ENCODE measurements around the gene CGN. TPM values are rescaled to one million over a fixed set of nuclear protein-coding genes. Genes with fewer than 3 reads are reported as not detected.

The CGN gene
- polyA plus RNA-seq, 1 donor from 2014 or later: 4.4 TPM

- no peak overlapping the region for H3K4me3 ChIP-seq (ENCODE audit: low read length)
Measured at GRCh38 chr1:151584780-151585179, 73.6 kb downstream of the CGN start.

GRCh38 chr1:151585622-151586021 is 74.4 kb downstream of the CGN start:
- H3F3A ChIP-seq (ENCODE audit: insufficient read depth, low read length, poor library complexity, severe bottlenecking): no peaks in the 10 kb centered on the region
- H3K9me2 ChIP-seq (ENCODE audit: insufficient read depth, low read length): no peaks in the 10 kb centered on the region
- TF ChIP-seq REST (IDR thresholded peaks at IDR 0.05; ENCODE audit: borderline replicate concordance): no peak
- H3K9ac ChIP-seq (ENCODE audit: low read length): no peak overlapping the region
- H3K27ac ChIP-seq (ENCODE audit: low read length): no peak overlapping the region
- no peak overlapping the region for H3K4me3 ChIP-seq (ENCODE audit: low read length)
- H3K36me3 ChIP-seq (ENCODE audit: insufficient read depth, low read length): peaks cover 5% of the 10 kb centered on the region
- H2AFZ ChIP-seq (ENCODE audit: low read depth, low read length): no peak overlapping the region
- no peaks in the 10 kb centered on the region for H4K20me1 ChIP-seq (ENCODE audit: insufficient read depth)
- H3K4me2 ChIP-seq (ENCODE audit: low read length): no peak overlapping the region
- no peaks in the 10 kb centered on the region for H3K27me3 ChIP-seq (ENCODE audit: insufficient read depth, low read depth, low read length)
- no peaks in the 10 kb centered on the region for H3K9me3 ChIP-seq (ENCODE audit: low read length)
- no peaks in the 10 kb centered on the region for H3K79me2 ChIP-seq (replicated peaks; ENCODE audit: insufficient read depth, low read length)

More at GRCh38 chr1:151584780-151585179, 73.6 kb downstream of the CGN start:
- no peak overlapping the region for H3K9ac ChIP-seq (ENCODE audit: low read length)
- no peak overlapping the region for H3K4me2 ChIP-seq (ENCODE audit: low read length)
- TF ChIP-seq REST (IDR thresholded peaks at IDR 0.05; ENCODE audit: borderline replicate concordance): no peak
- no peak for TF ChIP-seq MXI1 (conservative IDR thresholded peaks at IDR 0.05; ENCODE audit: poor library complexity, severe bottlenecking)
- TF ChIP-seq RAD21 (conservative IDR thresholded peaks at IDR 0.05): no peak
- no peak for TF ChIP-seq TAF1 (IDR thresholded peaks at IDR 0.05; ENCODE audit: low read depth)
- no peak for TF ChIP-seq POLR2AphosphoS5 (IDR thresholded peaks at IDR 0.05)
- TF ChIP-seq EP300 (conservative IDR thresholded peaks at IDR 0.05; ENCODE audit: poor library complexity, severe bottlenecking): no peak
- TF ChIP-seq CTCF (IDR thresholded peaks at IDR 0.05; ENCODE audit: poor library complexity, severe bottlenecking): no peak
- no peaks in the 10 kb centered on the region for H3K27me3 ChIP-seq (ENCODE audit: insufficient read depth, low read depth, low read length)
- H4K20me1 ChIP-seq (ENCODE audit: insufficient read depth): no peaks in the 10 kb centered on the region
- H3K9me2 ChIP-seq (ENCODE audit: insufficient read depth, low read length): no peaks in the 10 kb centered on the region
- H3K79me2 ChIP-seq (replicated peaks; ENCODE audit: insufficient read depth, low read length): no peaks in the 10 kb centered on the region
- no peaks in the 10 kb centered on the region for H3K9me3 ChIP-seq (ENCODE audit: low read length)
- H3K36me3 ChIP-seq (ENCODE audit: insufficient read depth, low read length): peaks cover 7% of the 10 kb centered on the region
- H3F3A ChIP-seq (ENCODE audit: insufficient read depth, low read length, poor library complexity, severe bottlenecking): no peaks in the 10 kb centered on the region
- no peak overlapping the region for H3K27ac ChIP-seq (ENCODE audit: low read length)
- no peak overlapping the region for H2AFZ ChIP-seq (ENCODE audit: low read depth, low read length)

Small RNAs within 50 kb of the gene (small RNA-seq; reads per million reads assigned to genes)
- gene MIR554: 0 reads per million in 3 experiments
- 0.03 to 0.08 (median 0.03) reads per million in 3 experiments for gene RF00405

Other genes starting within 250 kb of the CGN start
- gene ZNF687, start 229.1 kb upstream of the CGN start, polyA plus RNA-seq: 6.2 and 6.9 TPM in 2 replicates
- 22.8 and 25.8 TPM in 2 replicates for gene PI4KB, start 184.0 kb upstream of the CGN start, polyA plus RNA-seq
- 36.7 and 56.2 TPM in 2 replicates for gene RFX5, start 164.1 kb upstream of the CGN start, polyA plus RNA-seq
- gene SELENBP1, start 138.7 kb upstream of the CGN start, polyA plus RNA-seq: not detected in 2 replicates
- 695 and 729 TPM in 2 replicates for gene PSMB4, start 111.8 kb upstream of the CGN start, polyA plus RNA-seq
- 50.2 and 60.8 TPM in 2 replicates for gene POGZ, start 51.9 kb upstream of the CGN start, polyA plus RNA-seq
- gene TUFT1, start 28.9 kb downstream of the CGN start, polyA plus RNA-seq: 25.5 and 25.8 TPM in 2 replicates
- 30.2 and 32.4 TPM in 2 replicates for gene SNX27, start 100.7 kb downstream of the CGN start, polyA plus RNA-seq
- 89.0 and 137 TPM in 2 replicates for gene CELF3, start 205.4 kb downstream of the CGN start, polyA plus RNA-seq
- 23.5 and 23.6 TPM in 2 replicates for gene RIIAD1, start 210.1 kb downstream of the CGN start, polyA plus RNA-seq

Data from neural cell (in vitro differentiated cells).